ENCODE data around the gene MPDU1. TPM values are rescaled to one million over a fixed set of nuclear protein-coding genes. Genes with fewer than 3 reads are reported as not detected.

The MPDU1 gene
- total and polyA plus RNA-seq, 12 donors = 20.1 to 64.9 (median 26.5) TPM

DNA sequence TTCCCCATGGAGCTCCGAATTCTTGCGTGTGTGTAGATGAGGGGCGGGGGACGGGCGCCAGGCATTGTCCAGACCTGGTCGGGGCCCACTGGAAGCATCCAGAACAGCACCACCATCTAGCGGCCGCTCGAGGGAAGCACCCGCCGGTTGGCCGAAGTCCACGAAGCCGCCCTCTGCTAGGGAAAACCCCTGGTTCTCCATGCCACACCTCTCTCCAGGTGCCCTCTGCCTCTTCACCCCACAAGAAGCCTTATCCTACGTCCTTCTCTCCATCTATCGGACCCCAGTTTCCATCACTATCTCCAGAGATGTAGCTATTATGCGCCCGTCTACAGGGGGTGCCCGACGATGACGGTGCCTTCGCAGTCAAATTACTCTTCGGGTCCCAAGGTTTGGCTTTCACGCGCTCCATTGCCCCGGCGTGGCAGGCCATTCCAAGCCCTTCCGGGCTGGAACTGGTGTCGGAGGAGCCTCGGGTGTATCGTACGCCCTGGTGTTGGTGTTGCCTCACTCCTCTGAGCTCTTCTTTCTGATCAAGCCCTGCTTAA is 22.6 kb upstream of the MPDU1 start:
- WGBS, 2 donors = 0 to 1% methylated on average over 32 of the region's 32 CpGs
- Histone ChIP-seq H3K4me3 (peak overlapping the region; percentile 84 to 100 (median 96)), H3K4me1 (peaks cover 41 to 73% (median 69%) of the 10 kb centered on the region in 9 donors), H3K9me3 (no peaks in the 10 kb centered on the region), H3K36me3 (peaks cover 0 to 38% (median 28%) of the 10 kb centered on the region in 9 donors), H3K27ac (peak overlapping the region; percentile 83 to 99 (median 94)), H3K27me3 (no peaks in the 10 kb centered on the region)
- peak; percentile 66 to 86 (median 78) for ATAC-seq
- intact Hi-C loops (cut with DNase I) = loop anchor here in 8 of 10 donors (1.0 to 10.0 kb wide), 13 partner anchors 38 to 306 kb away; partner anchors contain the start of genes KCTD11 (in 4 of the 8), TMEM95 (in 3 of the 8), FGF11 (in 2 of the 8) and POLR2A (in 2 of the 8)
- TF ChIP-seq, protein P1, sequence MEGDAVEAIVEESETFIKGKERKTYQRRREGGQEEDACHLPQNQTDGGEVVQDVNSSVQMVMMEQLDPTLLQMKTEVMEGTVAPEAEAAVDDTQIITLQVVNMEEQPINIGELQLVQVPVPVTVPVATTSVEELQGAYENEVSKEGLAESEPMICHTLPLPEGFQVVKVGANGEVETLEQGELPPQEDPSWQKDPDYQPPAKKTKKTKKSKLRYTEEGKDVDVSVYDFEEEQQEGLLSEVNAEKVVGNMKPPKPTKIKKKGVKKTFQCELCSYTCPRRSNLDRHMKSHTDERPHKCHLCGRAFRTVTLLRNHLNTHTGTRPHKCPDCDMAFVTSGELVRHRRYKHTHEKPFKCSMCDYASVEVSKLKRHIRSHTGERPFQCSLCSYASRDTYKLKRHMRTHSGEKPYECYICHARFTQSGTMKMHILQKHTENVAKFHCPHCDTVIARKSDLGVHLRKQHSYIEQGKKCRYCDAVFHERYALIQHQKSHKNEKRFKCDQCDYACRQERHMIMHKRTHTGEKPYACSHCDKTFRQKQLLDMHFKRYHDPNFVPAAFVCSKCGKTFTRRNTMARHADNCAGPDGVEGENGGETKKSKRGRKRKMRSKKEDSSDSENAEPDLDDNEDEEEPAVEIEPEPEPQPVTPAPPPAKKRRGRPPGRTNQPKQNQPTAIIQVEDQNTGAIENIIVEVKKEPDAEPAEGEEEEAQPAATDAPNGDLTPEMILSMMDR (IDR thresholded peaks at IDR 0.05) = peak; percentile 80 to 93 (median 87)
- peak; percentile 91 to 92 for DNase-seq

DNA sequence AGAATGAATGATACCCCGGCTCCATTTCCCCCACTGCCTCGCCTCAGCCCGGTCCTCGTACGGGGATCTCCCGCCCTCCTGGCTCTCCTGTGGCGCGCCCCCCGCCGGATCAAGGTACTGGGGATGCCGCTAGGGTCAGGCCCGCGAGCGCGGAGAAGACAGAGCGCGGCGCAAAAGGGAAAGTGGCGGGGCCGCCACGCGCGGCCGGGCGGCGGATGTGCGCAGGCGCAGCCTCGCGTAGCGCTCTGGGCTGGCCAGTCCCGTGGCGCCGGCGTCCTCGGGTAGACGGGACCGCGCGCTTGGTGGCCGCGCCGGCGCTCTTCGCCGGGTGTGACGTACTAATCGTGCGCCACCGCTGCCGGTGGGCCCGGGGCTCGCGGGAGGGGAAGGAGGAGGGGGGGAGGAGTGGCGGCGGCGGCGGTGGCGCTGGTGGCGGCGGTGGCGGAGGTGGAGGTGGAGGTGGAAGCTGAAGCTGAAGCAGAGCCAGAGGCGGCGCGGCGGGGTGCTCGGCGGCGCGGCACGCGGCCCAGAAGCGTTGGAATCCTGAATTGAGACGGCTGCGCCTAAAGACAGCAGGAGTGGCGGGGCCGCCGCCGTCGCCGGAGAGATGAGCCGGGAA is 22.0 kb upstream of the MPDU1 start, which contains the start of gene SENP3:
TSS of gene SENP3 (plus strand) at position 331 of the 619 bp plus-strand sequence. CDS start 1,158 bp downstream, outside the sequence.
- 0% methylated on average over 63 to 82 of the region's 82 CpGs for WGBS, 2 donors
- Histone ChIP-seq H3K4me3 (peak within 1 kb of the TSS; percentile 84 to 100 (median 96)), H3K27me3 (no peaks in the 10 kb centered on the region), H3K27ac (peak within 1 kb of the TSS; percentile 83 to 99 (median 94)), H3K9me3 (no peaks in the 10 kb centered on the region), H3K4me1 (peaks cover 41 to 73% (median 68%) of the 10 kb centered on the region in 9 donors), H3K36me3 (peaks cover 0 to 44% (median 28%) of the 10 kb centered on the region in 9 donors)
- peak; percentile 79 to 92 (median 85) for ATAC-seq
- DNase-seq = peak; percentile 90 to 93
- TF ChIP-seq, protein P1 (IDR thresholded peaks at IDR 0.05) = no peak
- intact Hi-C loops (cut with DNase I) = loop anchor here in 8 of 10 donors (1.0 to 10.0 kb wide), 13 partner anchors 39 to 307 kb away; partner anchors contain the start of genes KCTD11 (in 4 of the 8), TMEM95 (in 3 of the 8), FGF11 (in 2 of the 8) and POLR2A (in 2 of the 8)

DNA sequence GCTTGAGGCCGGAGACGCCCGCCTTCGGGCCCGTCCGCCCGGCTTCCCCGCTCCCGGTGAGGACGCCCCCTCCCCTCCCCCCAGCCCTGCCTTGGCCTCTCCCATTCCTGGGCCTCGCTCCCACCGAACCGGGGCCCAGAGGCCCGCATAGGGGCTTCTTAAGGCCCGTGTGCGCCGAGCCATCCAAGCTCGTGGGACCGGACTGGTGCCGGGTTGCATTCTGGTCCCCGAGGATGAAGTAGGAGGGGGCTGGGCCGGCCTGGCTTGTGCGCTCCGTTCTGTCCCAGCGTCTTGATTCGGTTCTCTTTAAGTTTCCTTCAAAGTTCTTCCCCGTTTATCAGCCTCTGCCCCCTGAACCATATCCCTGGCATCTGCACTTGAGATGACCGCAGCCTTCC is 21.4 kb upstream of the MPDU1 start:
- no peaks in the 10 kb centered on the region for H3K9me3 ChIP-seq
- no peaks in the 10 kb centered on the region for H3K27me3 ChIP-seq
- H3K4me3 ChIP-seq = peak overlapping the region; percentile 84 to 100 (median 96)
- H3K36me3 ChIP-seq = peaks cover 0 to 49% (median 32%) of the 10 kb centered on the region in 9 donors
- TF ChIP-seq, protein P1 (IDR thresholded peaks at IDR 0.05) = no peak
- 0% methylated on average over 19 to 28 of the region's 28 CpGs for WGBS, 2 donors
- intact Hi-C loops (cut with DNase I) = loop anchor here in 7 of 10 donors (5.0 to 10.0 kb wide), 7 partner anchors 45 to 307 kb away; partner anchors contain the start of genes KCTD11 (in 4 of the 7), TMEM95 (in 3 of the 7), FGF11 (in 2 of the 7) and TMEM102 (in 2 of the 7)
- ATAC-seq (peak in 1 of 8 donors; percentile 3), DNase-seq (no peak)
- peak overlapping the region; percentile 83 to 99 (median 94) for H3K27ac ChIP-seq
- peaks cover 38 to 69% (median 63%) of the 10 kb centered on the region in 9 donors for H3K4me1 ChIP-seq

All from heart right ventricle (tissue), 16 donors.